GM21576 (cell line): ENCODE data around the gene RASAL1.
"Not testable (repeated sequence)": the region's sequence is repeated elsewhere in the genome, so short reads cannot be mapped to it uniquely, and the experiment has no call there.

ENCODE experiments used
- ATAC-seq: cut with Tn5 transposase; IDR thresholded peaks from one replicate; pipeline ENCODE4 v1.9.1; 2021; ENCODE audit warnings: mild to moderate bottlenecking, moderate library complexity; ENCODE audit not compliant: unreplicated experiment

Gene RASAL1

DNA sequence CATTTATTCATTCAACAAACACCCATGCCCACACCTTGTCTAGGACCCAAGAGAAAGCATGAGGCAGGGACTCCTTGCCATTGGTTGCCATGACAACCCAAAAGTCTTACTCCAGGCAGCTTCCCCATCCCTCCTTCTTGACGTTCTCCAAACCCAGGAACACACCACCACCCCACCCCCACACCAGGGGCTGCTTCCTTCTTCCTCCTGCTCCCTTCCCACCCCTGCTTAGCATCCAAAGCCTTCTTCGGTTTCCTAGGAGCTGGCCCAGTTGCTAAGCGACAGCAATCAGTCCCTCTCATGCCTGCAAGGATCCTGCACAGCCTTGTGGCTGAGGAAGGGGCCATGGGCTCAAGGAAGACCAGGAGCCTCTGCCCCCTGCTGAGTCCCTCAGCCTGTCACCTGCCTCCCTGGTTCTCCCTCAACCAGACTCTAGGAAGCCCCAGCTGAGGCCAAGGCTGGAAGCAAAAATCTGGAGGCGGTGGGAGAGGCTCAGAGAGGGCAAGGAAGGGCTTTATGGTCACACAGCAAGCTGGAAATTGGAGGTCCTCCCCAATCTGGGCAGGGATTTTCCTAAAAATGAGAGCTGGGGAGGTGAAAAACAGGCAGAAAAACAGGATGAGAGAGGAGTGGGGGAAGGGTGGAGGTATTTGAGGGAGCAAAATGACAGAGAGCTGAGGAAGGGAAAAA is 15.4 kb downstream of the RASAL1 start:
- ATAC-seq, result no peak

DNA sequence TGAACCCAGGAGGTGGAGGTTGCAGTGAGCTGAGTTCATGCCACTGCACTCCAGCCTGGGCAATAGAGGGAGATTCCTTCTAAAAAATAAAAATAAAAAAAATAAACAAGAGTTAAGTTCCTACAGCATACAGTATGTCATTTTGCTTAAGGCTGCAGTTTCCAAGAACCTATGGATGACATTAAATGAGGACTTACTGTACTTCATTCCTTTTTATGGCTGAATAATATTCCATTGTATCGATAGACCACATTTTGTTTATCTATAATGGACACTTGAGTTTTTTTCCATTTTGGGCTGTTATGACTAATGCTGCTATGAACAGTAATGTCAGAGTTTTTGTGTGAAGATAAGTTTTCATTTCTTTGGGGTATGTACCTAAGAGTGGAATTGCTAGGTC is 17.4 kb downstream of the RASAL1 start:
- ATAC-seq, result no peak

DNA sequence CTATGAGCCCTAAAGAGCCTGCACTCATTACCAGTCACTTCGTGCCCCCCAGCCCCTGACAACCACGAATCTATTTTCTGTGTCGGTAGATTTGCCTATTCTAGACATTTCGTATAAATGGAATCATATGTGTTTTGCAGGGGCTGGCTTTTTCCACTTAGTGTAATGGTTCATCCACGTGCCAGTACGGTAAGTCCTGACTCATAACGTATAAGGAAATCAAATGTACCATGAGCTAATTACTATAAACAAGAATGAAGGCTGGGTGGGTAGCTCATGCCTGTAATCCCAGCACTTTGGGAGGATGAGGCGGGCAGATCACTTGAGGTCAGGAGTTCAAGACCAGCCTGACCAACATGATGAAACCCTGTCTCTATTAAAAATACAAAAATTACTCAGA is 17.9 kb downstream of the RASAL1 start:
- not testable (repeated sequence) for ATAC-seq

DNA sequence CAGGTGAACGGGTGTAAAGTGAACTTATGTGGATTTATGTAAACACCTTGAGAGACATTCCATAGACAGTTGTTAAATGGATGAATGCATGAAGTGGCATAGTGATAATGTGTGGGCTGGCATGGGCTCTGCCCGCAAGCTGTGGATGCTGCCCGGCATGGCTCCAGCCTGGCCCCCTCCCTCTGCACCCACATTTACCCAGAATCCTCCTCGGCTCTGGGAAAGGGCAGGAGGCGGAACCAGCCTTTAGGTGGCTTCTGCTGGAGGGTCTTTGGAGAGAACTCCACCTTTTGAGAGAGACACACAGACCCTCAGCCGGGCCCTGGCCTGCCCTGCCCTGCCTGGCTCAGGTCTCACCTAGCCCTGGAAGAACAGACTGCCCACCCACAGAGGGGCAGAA is 18.7 kb downstream of the RASAL1 start:
- ATAC-seq, result no peak

DNA sequence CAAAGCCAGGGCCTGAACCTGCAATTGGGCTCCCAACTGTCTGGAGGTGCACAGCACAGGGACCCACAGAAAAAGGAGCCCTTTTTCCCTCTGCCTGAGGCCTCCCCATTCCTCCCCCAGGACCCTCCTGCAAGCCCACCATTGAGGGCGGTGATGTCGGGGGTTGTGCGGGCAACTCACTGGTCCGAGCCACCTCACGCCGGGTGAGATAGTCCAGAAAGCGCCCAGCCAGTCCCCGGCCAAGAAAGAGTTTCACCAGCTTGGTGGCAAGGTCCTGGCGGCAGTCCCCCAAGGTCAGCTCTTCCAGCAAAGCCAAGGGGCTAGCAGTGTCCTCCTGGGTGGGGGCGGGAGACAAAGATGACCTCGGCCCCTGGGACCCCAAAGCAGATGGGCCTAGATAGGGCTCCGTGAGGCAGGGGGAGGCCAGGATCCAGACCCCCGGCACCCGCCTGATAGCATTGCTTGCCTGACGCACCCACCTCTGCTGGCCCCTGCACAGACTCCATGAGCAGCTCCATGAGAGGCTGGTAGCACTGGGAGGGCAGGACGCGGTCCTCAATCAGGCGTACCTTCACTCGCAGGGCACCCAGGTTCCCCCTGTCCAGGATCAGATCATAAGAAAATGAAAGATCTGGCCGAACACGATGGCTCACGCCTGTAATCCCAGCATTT is 20.0 kb downstream of the RASAL1 start:
- ATAC-seq, result no peak

DNA sequence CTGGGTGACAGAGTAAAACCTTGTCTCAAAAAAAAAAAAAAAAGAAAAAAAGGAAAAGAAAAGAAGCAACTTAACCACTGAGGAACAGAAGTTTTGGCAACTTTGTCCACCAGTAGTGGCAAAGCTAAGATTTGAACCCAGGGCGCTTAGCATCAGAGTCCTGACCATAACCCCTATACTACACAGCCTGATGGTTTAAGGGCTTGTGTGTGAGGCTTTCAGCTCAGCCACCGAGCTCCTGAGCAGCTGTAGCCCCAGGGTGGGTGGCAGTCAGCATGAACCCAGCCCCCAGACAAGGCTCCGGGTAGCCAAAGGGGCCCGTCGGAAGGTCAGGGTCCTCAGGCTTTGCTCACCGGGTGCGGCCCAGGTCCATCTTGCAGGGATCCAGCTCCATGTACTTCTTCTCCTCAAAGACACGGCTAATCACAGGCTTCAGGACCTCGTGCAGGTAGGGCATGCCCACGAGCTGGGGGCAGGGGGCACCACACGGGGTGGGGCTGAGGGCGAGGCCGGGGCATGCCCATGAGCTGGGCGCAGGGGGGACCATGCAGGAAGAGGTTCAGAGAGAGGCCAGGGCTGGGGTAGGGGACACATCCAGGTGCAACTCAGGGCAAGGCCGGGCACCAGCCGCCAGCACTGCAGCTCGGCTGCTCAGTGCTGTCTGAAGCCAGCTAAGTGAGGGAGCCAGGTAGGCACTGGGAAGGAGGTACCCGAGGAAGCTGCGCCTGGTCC is 20.9 kb downstream of the RASAL1 start:
- no peak for ATAC-seq

DNA sequence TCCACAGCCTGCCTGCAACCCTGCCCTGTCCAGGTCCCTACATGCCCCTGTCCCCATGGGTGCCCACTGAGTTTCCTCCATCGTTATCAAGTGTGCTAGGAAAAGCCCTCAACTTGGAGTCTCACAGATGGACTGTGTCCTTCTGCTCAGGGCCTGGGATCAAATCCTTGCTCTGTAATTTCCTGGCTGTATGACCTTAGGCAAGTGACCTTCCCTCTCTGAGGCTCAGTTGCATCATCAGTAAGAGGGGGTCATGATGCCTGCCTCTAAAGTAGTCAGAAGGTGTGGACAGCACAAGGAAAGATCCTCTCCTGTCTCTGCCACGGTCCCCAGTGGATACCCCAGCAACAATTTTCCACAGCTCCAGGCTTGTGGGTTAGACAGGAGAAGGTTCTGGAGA is 22.2 kb downstream of the RASAL1 start:
- ATAC-seq, result no peak

DNA sequence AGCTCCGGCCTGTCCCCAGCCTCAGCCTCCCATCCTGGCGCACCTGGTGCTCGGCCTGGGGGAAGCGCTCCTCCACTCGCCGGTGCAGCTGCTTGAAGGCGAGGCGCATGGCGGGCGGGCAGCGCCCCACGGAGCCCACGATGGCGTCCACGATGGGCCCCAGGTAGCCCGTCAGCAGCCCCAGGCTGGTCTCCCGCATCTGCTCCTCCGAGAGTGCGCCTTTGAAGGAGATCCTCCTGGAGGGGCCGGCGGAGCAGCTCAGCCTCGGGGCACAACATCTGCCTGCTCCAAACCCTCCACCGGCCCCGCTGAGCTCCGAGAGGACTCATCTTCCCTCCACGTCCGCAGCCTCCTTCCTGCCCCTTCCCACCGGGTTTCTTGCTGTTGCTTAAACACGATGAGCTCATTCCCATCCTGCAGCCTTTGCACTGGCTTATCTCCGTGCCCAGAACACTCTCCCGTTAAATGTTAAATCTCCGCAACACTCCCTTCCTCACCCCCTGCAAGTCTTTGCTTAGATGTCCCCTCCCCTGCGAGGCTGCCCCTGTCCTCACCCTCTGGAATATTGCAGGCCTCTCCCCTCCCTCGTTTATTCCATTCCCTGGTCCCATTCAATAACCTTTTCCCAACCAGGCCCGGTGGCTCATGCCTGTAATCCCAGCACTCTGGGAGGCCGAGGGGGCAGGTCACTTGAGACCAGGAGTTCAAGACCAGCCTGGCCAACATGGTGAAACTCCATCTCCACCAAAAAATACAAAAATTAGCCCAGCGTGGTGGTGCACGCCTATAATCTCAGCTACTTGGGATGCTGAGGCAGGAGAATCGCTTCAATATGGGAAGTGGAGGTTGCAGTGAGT is 23.3 kb downstream of the RASAL1 start:
- no peak for ATAC-seq

DNA sequence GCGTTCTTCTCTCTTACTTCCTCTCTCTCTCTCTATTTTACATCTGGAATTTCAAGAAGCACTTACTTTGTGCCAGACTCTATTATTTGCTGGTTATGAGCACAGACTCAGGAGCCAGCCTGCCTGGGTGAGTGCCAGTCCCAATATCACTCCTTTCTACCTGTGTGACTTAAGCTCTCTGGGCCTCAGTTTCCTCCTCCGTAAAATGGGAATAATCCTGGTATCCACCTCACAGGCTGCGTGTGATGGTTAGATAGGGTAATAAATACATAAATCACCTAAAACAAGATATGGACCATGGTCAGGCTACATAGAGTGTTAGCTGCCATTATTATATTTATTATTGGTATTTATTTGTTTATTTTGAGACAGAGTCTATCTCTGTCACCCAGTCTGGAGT is 24.3 kb downstream of the RASAL1 start:
- ATAC-seq, result no peak

DNA sequence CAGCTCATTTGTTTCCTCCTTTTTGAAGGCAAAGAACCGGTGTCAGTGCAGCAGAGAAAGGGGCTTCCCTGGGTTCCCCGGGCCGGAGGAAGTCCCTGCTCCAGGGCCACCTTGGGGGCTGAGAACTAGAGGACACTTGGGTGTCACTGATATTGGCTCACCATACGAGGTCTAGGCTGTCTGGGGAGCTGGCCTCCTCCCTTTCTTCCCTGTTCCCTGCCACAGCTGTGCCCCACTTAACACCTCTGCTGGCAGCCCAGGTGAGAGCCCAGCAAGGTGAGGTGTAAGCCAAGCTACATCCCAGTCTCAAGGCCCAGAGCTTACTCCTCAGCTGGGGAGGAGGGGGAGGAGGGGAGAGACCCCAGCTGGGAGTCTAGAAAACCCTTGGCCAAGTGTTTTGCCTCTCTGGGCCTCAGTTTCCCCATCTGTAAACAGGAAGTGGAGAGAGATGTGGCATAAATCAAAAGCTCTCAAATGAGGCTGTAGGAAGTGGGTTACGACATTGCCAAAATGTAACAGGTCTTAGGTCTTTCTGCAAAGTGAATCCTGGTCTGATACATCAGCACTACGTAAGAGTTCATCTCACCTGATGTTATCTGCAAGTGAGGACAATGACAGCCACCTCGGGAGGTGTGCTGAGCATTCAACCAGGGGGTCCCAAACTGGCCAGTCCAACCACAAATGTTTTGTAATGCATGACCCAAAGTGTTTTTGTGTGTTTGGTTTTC is 25.5 kb downstream of the RASAL1 start:
- no peak for ATAC-seq

DNA sequence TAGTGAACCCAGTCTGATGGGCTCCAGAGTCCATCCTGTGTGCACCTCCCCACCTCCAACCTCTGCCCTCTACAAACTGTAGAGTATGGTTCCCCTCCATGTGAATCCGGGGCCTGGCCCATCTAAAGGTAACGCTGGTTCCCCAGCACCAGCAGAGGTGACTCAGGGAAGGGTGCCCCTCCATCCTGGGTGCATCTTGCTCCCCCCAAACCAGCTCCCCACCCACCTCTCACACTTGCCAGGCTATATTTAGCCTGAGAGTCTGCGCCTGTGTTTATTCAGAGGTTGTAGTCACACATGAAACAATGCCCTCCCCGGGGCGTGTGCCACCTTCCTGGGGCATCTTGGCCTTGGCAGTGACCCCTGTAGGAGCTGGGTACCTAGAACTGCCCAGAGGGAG is 26.2 kb downstream of the RASAL1 start:
- no peak for ATAC-seq

DNA sequence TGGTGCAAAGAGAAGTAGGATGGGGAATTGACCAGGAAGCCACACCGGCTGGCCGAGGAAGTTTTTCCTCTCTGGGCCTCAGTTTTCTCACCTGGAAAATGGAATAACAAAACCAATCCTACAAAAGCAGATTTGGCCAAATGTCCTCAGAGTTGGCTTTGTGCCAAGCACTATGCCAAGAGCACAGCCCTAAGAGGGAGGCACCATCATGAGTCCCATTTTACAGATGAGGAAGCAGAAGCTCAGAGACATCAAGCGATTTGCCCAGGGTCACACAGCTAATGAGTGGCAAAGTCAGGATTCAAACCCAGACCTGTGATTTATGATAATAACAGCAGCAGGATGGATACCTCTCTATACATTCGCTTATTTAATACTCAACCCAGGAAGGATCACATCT is 27.3 kb downstream of the RASAL1 start:
- no peak for ATAC-seq

DNA sequence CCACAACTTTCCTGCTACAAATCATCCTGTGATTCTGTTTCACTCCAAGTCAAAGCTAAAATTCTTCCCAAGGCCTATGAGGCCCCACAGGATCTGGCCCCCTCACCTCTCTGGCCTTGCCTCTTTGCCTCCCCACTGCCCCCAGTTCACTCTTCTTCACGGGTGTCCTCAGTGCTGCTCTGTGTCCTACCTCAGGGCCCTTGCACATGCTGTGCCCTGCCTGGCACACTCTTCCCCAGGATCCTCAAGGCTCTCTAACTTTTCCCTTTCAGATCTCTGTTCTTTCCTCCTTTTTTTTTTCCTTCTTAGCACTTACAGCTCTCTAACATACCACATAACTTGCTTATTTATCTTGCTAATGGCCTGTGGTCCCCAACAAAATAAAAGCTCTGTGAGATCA is 29.2 kb downstream of the RASAL1 start:
- no peak for ATAC-seq

DNA sequence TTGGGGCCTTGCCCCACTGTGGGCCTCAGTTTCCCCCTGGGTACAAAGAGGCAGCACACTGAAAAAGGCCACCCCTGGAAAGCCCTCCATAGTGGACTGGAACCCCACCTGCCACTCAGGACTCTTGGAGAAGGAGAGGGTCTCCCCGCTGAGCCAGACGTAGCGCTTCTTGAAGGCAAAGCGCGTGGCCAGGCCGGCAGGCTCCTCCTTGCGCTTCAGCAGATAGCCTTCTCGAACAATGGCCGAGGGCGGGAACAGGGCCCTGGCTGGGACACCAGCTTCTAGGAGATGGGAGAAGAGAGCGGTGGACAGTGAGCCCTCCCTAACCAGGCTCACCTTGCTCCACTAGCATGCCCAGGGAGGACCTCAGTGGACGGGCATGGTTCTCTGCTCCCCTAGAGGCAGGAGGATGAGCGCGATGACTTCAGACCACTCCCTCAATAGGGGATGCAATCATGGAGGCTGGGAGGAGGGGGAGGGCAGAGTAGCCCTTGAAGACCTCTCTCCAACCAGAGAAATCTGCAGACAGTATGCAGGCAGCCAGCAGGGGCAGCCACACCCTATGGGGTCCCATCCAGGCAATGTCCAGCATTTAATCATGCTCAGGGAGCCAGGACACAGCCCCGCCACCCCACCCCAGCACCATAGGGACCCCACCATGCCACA is 29.8 kb downstream of the RASAL1 start:
- no peak for ATAC-seq

DNA sequence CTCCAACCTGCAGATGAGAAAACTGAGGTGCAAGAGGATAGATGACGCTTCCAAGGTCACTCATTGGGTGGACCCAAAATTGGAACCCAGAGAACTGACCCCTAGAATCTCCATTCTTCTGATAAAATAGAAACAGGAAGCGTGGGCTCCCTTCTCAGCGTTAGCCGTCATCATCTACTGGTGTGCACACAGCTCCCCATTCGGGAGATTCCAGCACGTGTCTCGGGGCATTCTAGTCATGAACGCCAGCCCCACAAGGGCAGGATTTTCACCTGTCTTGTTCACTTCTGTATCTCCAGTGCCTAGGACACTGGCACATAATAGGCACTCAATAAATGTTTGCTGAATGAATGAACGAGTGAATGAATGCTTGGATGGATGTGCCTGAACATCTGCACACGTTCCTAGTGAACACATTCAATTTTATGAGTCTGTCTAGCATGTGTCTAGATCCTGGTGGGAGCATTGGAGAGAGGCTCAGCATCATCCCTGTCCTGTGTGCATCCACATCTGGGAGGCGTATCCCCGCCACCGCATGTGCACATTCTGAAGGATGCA is 30.5 kb downstream of the RASAL1 start:
- ATAC-seq, result no peak

DNA sequence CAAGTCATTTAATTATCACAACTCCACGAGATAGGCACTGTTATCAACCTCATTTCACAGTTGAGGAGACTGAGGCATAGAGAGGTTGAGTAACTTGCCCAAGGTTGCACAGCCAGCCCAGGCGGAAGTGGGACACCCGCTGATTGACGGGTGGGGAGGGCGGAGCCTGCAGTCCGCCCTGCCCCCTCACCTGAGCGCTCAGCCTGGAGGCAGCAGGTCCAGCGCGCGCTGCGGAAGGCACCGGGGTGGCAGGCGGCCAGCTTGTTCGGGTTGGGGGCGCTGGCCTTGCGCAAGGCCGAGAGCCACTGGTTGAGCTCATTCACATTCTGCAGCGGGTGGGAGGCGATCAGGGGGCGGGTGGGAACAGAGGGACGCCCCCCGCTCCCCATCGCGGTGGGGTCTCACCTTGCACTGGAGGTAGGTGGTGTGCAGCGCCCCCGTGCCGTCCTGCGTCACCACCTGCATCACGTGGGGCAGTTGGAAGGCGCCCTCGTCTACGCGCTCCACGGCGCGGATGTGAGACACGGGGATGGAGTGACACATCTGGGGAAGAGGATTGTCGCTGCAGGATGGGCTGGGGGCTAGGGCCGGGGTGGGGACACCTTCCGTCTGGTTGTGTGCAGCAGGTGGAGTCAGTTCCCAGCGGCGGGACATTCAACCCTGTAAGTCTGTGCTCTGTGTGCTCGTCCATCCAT is 31.7 kb downstream of the RASAL1 start:
- ATAC-seq, result no peak

DNA sequence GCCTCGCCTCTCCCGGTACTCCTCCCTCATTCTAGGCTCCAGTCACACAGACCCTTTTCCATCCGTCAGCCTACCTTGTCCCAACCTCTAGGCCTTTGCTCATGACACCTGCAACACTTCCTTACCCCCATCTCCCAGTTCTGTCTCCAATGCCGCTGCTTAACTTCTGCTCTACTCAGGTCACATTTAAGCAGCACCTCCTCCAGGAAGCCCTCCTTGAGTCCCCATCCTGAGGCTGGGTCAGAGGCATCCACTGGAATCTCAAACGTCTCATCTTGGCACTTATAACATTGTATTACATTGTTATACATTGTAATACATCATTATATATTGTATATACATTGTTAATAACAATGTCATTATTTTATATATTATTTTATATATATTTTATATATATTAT is 32.8 kb downstream of the RASAL1 start:
- no peak for ATAC-seq

DNA sequence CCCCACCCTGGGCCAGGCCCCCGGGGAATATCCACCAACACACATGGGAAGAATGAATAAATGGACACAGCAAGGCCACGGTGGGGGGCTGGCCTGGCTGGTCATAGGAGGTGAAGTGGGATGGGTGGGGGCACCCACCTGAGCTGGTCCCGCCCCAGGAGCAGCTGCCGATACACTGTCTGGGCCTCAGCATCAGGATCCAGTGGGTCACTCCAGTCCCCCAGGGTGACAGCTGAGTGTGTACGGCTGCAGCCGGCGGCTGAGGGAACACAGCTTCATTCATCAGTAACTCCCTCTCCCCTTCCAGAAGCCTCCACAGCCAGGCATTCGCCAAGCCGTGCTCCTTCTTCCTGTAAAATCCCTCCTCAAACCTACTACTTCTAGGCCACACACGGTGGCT is 33.8 kb downstream of the RASAL1 start:
- no peak for ATAC-seq

DNA sequence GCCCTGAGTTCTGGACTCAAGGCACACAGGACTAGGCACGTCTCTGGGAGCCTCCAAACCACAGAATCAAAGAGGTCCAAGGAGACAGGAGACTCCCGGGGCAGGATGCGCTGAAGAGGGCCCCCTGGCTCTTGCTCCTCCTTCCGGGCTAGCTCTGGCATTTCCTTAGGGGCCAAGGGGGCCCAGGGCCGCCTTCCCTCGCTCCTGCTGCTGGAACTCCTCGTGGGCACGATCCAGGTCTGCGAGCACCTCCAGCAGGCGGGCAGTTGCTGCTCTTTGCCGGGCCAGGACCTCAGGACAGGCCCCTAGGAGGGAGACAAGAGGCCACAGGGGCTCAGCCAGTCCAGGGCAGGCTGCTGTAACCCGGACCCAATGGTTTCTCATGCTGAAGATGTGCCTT is 35.8 kb downstream of the RASAL1 start:
- ATAC-seq, result no peak
